ENCODE measurements around the gene IPMK. TPM values are rescaled to one million over a fixed set of nuclear protein-coding genes. Genes with fewer than 3 reads are reported as not detected.
A peak's percentile ranks its signal among the peaks of the same experiment; 100 is the strongest.

Gene IPMK
- polyA plus RNA-seq (2011; rRNA removed): 1.9 and 3.1 TPM in 2 replicates
- 1.7 and 4.0 TPM in 2 replicates for polyA minus RNA-seq (2011; rRNA and poly(A)+ RNA removed)

DNA sequence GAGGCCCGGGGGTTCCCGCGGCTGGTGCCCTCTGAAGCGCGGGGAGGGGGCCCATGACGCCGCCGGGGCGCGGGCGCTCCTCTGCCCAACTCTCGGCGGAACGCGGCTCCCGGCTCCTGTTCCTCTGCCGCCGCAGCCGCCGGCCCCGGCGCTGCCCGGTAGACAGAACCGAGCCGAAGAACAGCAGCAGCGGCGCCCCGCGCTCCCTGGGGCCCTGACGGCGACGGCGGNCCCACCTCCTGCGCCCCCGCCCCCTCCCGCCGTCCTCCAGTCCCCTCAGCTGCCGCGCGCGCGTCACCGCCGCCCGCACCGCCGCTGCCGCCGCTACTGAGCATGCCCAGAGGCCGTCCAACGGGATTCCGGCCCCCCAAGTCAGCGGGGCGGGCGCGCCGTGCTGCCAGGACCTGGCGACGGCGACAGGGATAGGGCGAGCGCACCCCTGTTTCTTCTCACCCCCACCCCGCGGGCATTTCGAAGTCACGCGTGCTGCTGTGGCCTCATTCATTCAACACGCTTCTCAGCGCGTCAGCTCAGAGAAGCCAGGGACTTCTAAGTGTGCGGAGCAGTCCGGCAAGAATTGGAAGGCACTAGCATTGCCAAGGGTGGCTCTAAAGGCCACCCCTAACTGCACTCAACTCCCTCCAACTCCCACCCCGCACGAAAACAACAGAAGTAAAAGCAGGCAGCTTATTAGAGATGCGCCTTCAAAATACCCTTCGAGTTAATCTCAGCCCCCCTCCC lies at the start of gene IPMK:
TSS of gene IPMK (minus strand) at position 182 of the 741 bp plus-strand sequence. CDS start 283 bp downstream, outside the sequence.
- no peak for TF ChIP-seq CTCF (IDR thresholded peaks at IDR 0.05; ENCODE audit: low read depth, low read length)

GRCh38 chr10:58316874-58317273 lies 49.2 kb upstream of the IPMK start:
- Histone ChIP-seq H3K4me3 (ENCODE audit: low read depth, low read length) (no peak overlapping the region), H3K9me3 (ENCODE audit: control insufficient read depth, insufficient read depth, low read length) (no peaks in the 10 kb centered on the region), H3K27me3 (ENCODE audit: control insufficient read depth, insufficient read depth, low read length) (no peaks in the 10 kb centered on the region), H3K27ac (ENCODE audit: low read depth, low read length) (no peak overlapping the region)
- DNase-seq (ENCODE audit: low read depth, low spot score): no peak
- TF ChIP-seq CTCF (IDR thresholded peaks at IDR 0.05; ENCODE audit: low read depth, low read length): no peak
- CTCF ChIA-PET: interaction anchor here (1.0 to 1.5 kb wide), 2 partner anchors 18 to 140 kb away, joined by 3 to 5 read pairs; no protein-coding TSS in a partner anchor
- POLR2A ChIA-PET: no interaction called here

More for the DNA sequence above, at the start of gene IPMK:
- peak within 1 kb of the TSS; percentile 83 for H3K27ac ChIP-seq (ENCODE audit: low read depth, low read length)
- DNase-seq (ENCODE audit: low read depth, low spot score): no peak
- H3K27me3 ChIP-seq (ENCODE audit: control insufficient read depth, insufficient read depth, low read length): no peaks in the 10 kb centered on the region
- CTCF ChIA-PET: interaction anchor here (1.8 kb wide), 1 partner anchor 91 kb away, joined by 12 read pairs; no protein-coding TSS in a partner anchor
- H3K4me3 ChIP-seq (ENCODE audit: low read depth, low read length): peak within 1 kb of the TSS; percentile 87
- POLR2A ChIA-PET: interaction anchor here (0.9 to 1.6 kb wide), 2 partner anchors 13 to 30 kb away, joined by 4 to 8 read pairs; no protein-coding TSS in a partner anchor
- H3K9me3 ChIP-seq (ENCODE audit: control insufficient read depth, insufficient read depth, low read length): no peaks in the 10 kb centered on the region; the same call in 1 of the 2 replicates

DNA sequence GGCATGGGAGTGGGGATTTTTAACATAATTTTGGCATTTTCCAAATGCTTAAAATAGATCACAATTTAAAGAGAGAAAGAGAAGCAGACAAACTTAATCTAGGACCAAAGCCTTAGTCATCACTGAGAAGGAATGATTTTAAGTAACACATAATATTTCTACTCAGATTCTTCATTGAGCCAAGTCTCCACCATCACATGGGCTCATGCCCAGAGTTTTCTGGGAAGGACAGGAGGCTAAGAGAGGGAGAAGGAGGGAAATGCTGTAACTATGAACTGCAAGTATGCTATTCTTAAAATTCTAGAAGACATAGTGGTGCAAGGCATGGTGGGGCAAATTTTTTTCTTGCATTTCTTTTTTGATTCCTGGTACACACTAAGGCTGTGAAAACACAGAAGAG lies 43.3 kb upstream of the IPMK start:
- TF ChIP-seq CTCF (IDR thresholded peaks at IDR 0.05; ENCODE audit: low read depth, low read length): no peak
- Histone ChIP-seq H3K27ac (ENCODE audit: low read depth, low read length) (no peak overlapping the region), H3K27me3 (ENCODE audit: control insufficient read depth, insufficient read depth, low read length) (peaks cover 2% of the 10 kb centered on the region), H3K9me3 (ENCODE audit: control insufficient read depth, insufficient read depth, low read length) (no peaks in the 10 kb centered on the region), H3K4me3 (ENCODE audit: low read depth, low read length) (no peak overlapping the region)
- no peak for DNase-seq (ENCODE audit: low read depth, low spot score)
- ChIA-PET CTCF (interaction anchor here (5.8 kb wide), 1 partner anchor 12 kb away, joined by 46 read pairs; no protein-coding TSS in a partner anchor), POLR2A (no interaction called here)

- no peak overlapping the region for H3K27ac ChIP-seq (ENCODE audit: low read depth, low read length)
- no peaks in the 10 kb centered on the region for H3K9me3 ChIP-seq (ENCODE audit: control insufficient read depth, insufficient read depth, low read length)
- TF ChIP-seq CTCF (IDR thresholded peaks at IDR 0.05; ENCODE audit: low read depth, low read length): no peak
- CTCF ChIA-PET: interaction anchor here (0.6 to 5.8 kb wide), 3 partner anchors 8 to 130 kb away, joined by 3 to 46 read pairs (median 11); partner anchors contain the start of gene TFAM
- DNase-seq (ENCODE audit: low read depth, low spot score): no peak
- H3K4me3 ChIP-seq (ENCODE audit: low read depth, low read length): no peak overlapping the region
- peaks cover 2% of the 10 kb centered on the region for H3K27me3 ChIP-seq (ENCODE audit: control insufficient read depth, insufficient read depth, low read length)
- POLR2A ChIA-PET: no interaction called here
Observed at GRCh38 chr10:58307676-58308075, 40.0 kb upstream of the IPMK start.

GRCh38 chr10:58305821-58306220 lies 38.1 kb upstream of the IPMK start:
- Histone ChIP-seq H3K4me3 (ENCODE audit: low read depth, low read length) (no peak overlapping the region), H3K9me3 (ENCODE audit: control insufficient read depth, insufficient read depth, low read length) (no peaks in the 10 kb centered on the region), H3K27ac (ENCODE audit: low read depth, low read length) (no peak overlapping the region), H3K27me3 (ENCODE audit: control insufficient read depth, insufficient read depth, low read length) (peaks cover 2% of the 10 kb centered on the region)
- no peak for TF ChIP-seq CTCF (IDR thresholded peaks at IDR 0.05; ENCODE audit: low read depth, low read length)
- DNase-seq (ENCODE audit: low read depth, low spot score): no peak
- POLR2A ChIA-PET: no interaction called here
- CTCF ChIA-PET: interaction anchor here (1.3 to 2.7 kb wide), 2 partner anchors 14 to 128 kb away, joined by 6 to 11 read pairs; no protein-coding TSS in a partner anchor
